Mesothelial cell of epicardium (in vitro differentiated cells): ENCODE results near the gene CDH26. TPM values are rescaled to one million over a fixed set of nuclear protein-coding genes. Genes with fewer than 3 reads are reported as not detected.

ENCODE experiments used
- DNase-seq, 2 experiments: peaks; one replicate each; pipeline ENCODE4 v3.0.0; 2021; ENCODE audit warnings: low spot score in 2 of 2; ENCODE audit not compliant: unreplicated experiment in 2 of 2
- H3K27ac Mint-ChIP-seq: 2 replicates; pipeline ENCODE4 v1.8.0; 2021; ENCODE audit warnings: mixed read lengths
- H3K27me3 Mint-ChIP-seq: 2 replicates; pipeline ENCODE4 v1.8.0; 2021; ENCODE audit warnings: low read depth, mixed read lengths
- H3K36me3 Mint-ChIP-seq: 2 replicates; pipeline ENCODE4 v1.8.0; 2021; ENCODE audit warnings: mixed read lengths
- H3K4me1 Mint-ChIP-seq: 2 replicates; pipeline ENCODE4 v1.8.0; 2021; ENCODE audit warnings: mixed read lengths
- H3K4me3 Mint-ChIP-seq: 2 replicates; pipeline ENCODE4 v1.8.0; 2021; ENCODE audit warnings: mild to moderate bottlenecking, moderate library complexity, mixed read lengths
- H3K9me3 Mint-ChIP-seq: 2 replicates; pipeline ENCODE4 v1.8.0; 2021; ENCODE audit warnings: mixed read lengths
- CTCF ChIP-seq: fragments of 200-600 bp; sonication (generic); IDR thresholded peaks from one replicate; pipeline ENCODE4 v1.5.0; 2021; ENCODE audit warnings: antibody characterized with exemption; ENCODE audit not compliant: unreplicated experiment
- total RNA-seq: library from RNA; stranded (reverse); gene quantifications from 3 replicates; pipeline ENCODE4 v1.2.1, GENCODE V29; 2021

Gene CDH26
- total RNA-seq, 1 donor from 2014 or later: 0.49 TPM

- no peak for DNase-seq
- Mint-ChIP-seq H3K9me3 (no peaks in the 10 kb centered on the region), H3K27me3 (peaks cover 26% of the 10 kb centered on the region), H3K4me1 (peaks cover 1% of the 10 kb centered on the region), H3K4me3 (no peak overlapping the region), H3K27ac (no peak overlapping the region), H3K36me3 (no peaks in the 10 kb centered on the region)
- TF ChIP-seq CTCF: no peak
Measured at GRCh38 chr20:60008130-60008808, 50.0 kb downstream of the CDH26 start.

- no peak overlapping the region for H3K4me3 Mint-ChIP-seq
- H3K36me3 Mint-ChIP-seq: no peaks in the 10 kb centered on the region
- TF ChIP-seq CTCF: no peak
- no peak overlapping the region for H3K27ac Mint-ChIP-seq
- DNase-seq: no peak
- peaks cover 26% of the 10 kb centered on the region for H3K27me3 Mint-ChIP-seq
- H3K4me1 Mint-ChIP-seq: peaks cover 4% of the 10 kb centered on the region
- no peaks in the 10 kb centered on the region for H3K9me3 Mint-ChIP-seq
Measured at GRCh38 chr20:60009318-60009717, 51.1 kb downstream of the CDH26 start.

GRCh38 chr20:60009826-60010616, 51.8 kb downstream of the CDH26 start:
- Mint-ChIP-seq H3K27me3 (peaks cover 26% of the 10 kb centered on the region), H3K4me3 (no peak overlapping the region), H3K27ac (no peak overlapping the region), H3K4me1 (peaks cover 4% of the 10 kb centered on the region), H3K9me3 (no peaks in the 10 kb centered on the region), H3K36me3 (no peaks in the 10 kb centered on the region)
- no peak for DNase-seq
- no peak for TF ChIP-seq CTCF

GRCh38 chr20:60010689-60011458, 52.7 kb downstream of the CDH26 start:
- Mint-ChIP-seq H3K27me3 (peaks cover 26% of the 10 kb centered on the region), H3K4me1 (peaks cover 4% of the 10 kb centered on the region), H3K27ac (no peak overlapping the region), H3K36me3 (no peaks in the 10 kb centered on the region), H3K4me3 (no peak overlapping the region), H3K9me3 (peaks cover 8% of the 10 kb centered on the region)
- no peak for DNase-seq
- no peak for TF ChIP-seq CTCF

- Mint-ChIP-seq H3K27ac (no peak overlapping the region), H3K9me3 (peaks cover 16% of the 10 kb centered on the region), H3K36me3 (no peaks in the 10 kb centered on the region), H3K27me3 (peaks cover 26% of the 10 kb centered on the region), H3K4me1 (peaks cover 4% of the 10 kb centered on the region), H3K4me3 (no peak overlapping the region)
- DNase-seq: no peak
- TF ChIP-seq CTCF: no peak
Measured at GRCh38 chr20:60011512-60012507, 53.6 kb downstream of the CDH26 start.
